Ovary (tissue), 3 donors: ENCODE data around the gene GJA1.

ENCODE experiments used
- CTCF ChIP-seq, 3 donors: fragments of 450-650 bp in 2 of 3; fragments of 200-600 bp in 1 of 3; IDR thresholded peaks; one replicate each; pipeline versions ENCODE4 v1.5.1 to v1.8.0; 2016 to 2022; ENCODE audit warnings: antibody characterized with exemption in 3 of 3, mild to moderate bottlenecking in 1 of 3
- EP300 ChIP-seq: sonication (generic); formaldehyde crosslinking; IDR thresholded peaks from one replicate; pipeline ENCODE4 v1.6.1; 2017; ENCODE audit warnings: antibody characterized with exemption
- POLR2A ChIP-seq: fragments of 450-650 bp; IDR thresholded peaks from one replicate; pipeline ENCODE4 v1.6.1; 2017; ENCODE audit warnings: antibody characterized with exemption, mild to moderate bottlenecking, moderate library complexity
- donor health status: DM: no; HTN: no; CAD: no.

GRCh38 chr6:121413879-121414278, 21.6 kb upstream of the GJA1 start:
- TF ChIP-seq CTCF (IDR thresholded peaks at IDR 0.05) (no peak), EP300 (no peak), POLR2A (no peak)
